Left ventricle myocardium inferior (tissue), 1 donor: ENCODE results near the gene GBA3. TPM values are rescaled to one million over a fixed set of nuclear protein-coding genes. Genes with fewer than 3 reads are reported as not detected.

Source experiments
- DNase-seq: peaks from one replicate; pipeline ENCODE4 v3.0.0-alpha.2; 2020
- H3K27ac ChIP-seq: fragments of 200-600 bp; replicated peaks from 2 replicates; pipeline ENCODE4 v1.8.0; 2021
- H3K27me3 ChIP-seq: fragments of 200-600 bp; 2 replicates; pipeline ENCODE4 v1.8.0; 2021; ENCODE audit warnings: low read depth
- H3K36me3 ChIP-seq: fragments of 200-600 bp; 2 replicates; pipeline ENCODE4 v1.8.0; 2021
- H3K4me1 ChIP-seq: fragments of 200-600 bp; 2 replicates; pipeline ENCODE4 v1.8.0; 2021
- H3K4me3 ChIP-seq: fragments of 200-600 bp; 2 replicates; pipeline ENCODE4 v1.8.0; 2021; ENCODE audit warnings: mild to moderate bottlenecking, moderate library complexity
- H3K9me3 ChIP-seq: fragments of 200-600 bp; replicated peaks from 2 replicates; pipeline ENCODE4 v1.8.0; 2021
- CTCF ChIP-seq: fragments of 200-600 bp; IDR thresholded peaks from 2 replicates; pipeline ENCODE4 v1.8.0; 2021; ENCODE audit warnings: antibody characterized with exemption, mild to moderate bottlenecking, borderline replicate concordance
- intact Hi-C: fragments of 100-400 bp; cut with micrococcal nuclease; formaldehyde crosslinking; loops from one replicate; pipeline ENCODE4 v1.11.0; 2022
- total RNA-seq: library from RNA; stranded (reverse); fragmentation: NEBNext Ultra II Directional; extraction: Animal tissue kit (Norgen Biotek cat#: 25700); gene quantifications from one replicate; pipeline ENCODE4 v1.2.1, GENCODE V29; 2021
- donor health status: DM: no; HTN: yes; CAD: no; lungs with severe emphysema.

GBA3 gene
- total RNA-seq, 1 donor from 2014 or later = not detected

- intact Hi-C loops = no loop called here
- no peak for TF ChIP-seq CTCF
These were observed 122.2 kb downstream of the GBA3 start for GRCh38 chr4:22814906-22815305.

GRCh38 chr4:22824091-22824490, 131.4 kb downstream of the GBA3 start:
- H3K4me3 ChIP-seq = no peak overlapping the region
- H3K27me3 ChIP-seq = no peaks in the 10 kb centered on the region
- peaks cover 8% of the 10 kb centered on the region for H3K9me3 ChIP-seq
- H3K27ac ChIP-seq = no peak overlapping the region
- DNase-seq = no peak
- no peaks in the 10 kb centered on the region for H3K36me3 ChIP-seq
- intact Hi-C loops = no loop called here
- H3K4me1 ChIP-seq = no peaks in the 10 kb centered on the region
- no peak for TF ChIP-seq CTCF

More at GRCh38 chr4:22814906-22815305, 122.2 kb downstream of the GBA3 start:
- H3K27me3 ChIP-seq = no peaks in the 10 kb centered on the region
- no peaks in the 10 kb centered on the region for H3K4me1 ChIP-seq
- H3K4me3 ChIP-seq = no peak overlapping the region
- peaks cover 7% of the 10 kb centered on the region for H3K9me3 ChIP-seq
- DNase-seq = no peak
- H3K27ac ChIP-seq = no peak overlapping the region
- H3K36me3 ChIP-seq = no peaks in the 10 kb centered on the region

- no peak for TF ChIP-seq CTCF
- no peak overlapping the region for H3K27ac ChIP-seq
- H3K4me3 ChIP-seq = no peak overlapping the region
- no peaks in the 10 kb centered on the region for H3K27me3 ChIP-seq
- peaks cover 6% of the 10 kb centered on the region for H3K9me3 ChIP-seq
- intact Hi-C loops = no loop called here
- no peaks in the 10 kb centered on the region for H3K36me3 ChIP-seq
- DNase-seq = no peak
- no peaks in the 10 kb centered on the region for H3K4me1 ChIP-seq
These were observed 149.8 kb downstream of the GBA3 start for GRCh38 chr4:22842360-22843018.

- H3K27me3 ChIP-seq = no peaks in the 10 kb centered on the region
- H3K27ac ChIP-seq = no peak overlapping the region
- no peak for DNase-seq
- intact Hi-C loops = no loop called here
- H3K4me3 ChIP-seq = no peak overlapping the region
- H3K36me3 ChIP-seq = no peaks in the 10 kb centered on the region
- no peak for TF ChIP-seq CTCF
- no peaks in the 10 kb centered on the region for H3K4me1 ChIP-seq
- no peaks in the 10 kb centered on the region for H3K9me3 ChIP-seq
These were observed 155.6 kb downstream of the GBA3 start for GRCh38 chr4:22848332-22848731.

- no peak for TF ChIP-seq CTCF
- Histone ChIP-seq H3K36me3 (no peaks in the 10 kb centered on the region), H3K27ac (no peak overlapping the region), H3K4me3 (no peak overlapping the region), H3K9me3 (no peaks in the 10 kb centered on the region), H3K4me1 (no peaks in the 10 kb centered on the region), H3K27me3 (no peaks in the 10 kb centered on the region)
- DNase-seq = no peak
- intact Hi-C loops = no loop called here
These were observed 157.3 kb downstream of the GBA3 start for GRCh38 chr4:22850055-22850454.
